CD14-positive monocyte (primary cell): Measurements from ENCODE around the gene CNOT3. TPM values are rescaled to one million over a fixed set of nuclear protein-coding genes. Genes with fewer than 3 reads are reported as not detected.

Source experiments
- DNase-seq, 3 donors: peaks; one replicate each; pipeline ENCODE4 v3.0.0-alpha.2; 2011 to 2022
- H2AFZ ChIP-seq: 2 replicates; pipeline ENCODE4 v1.6.0; 2012; ENCODE audit warnings: mild to moderate bottlenecking, low read depth, low read length, inconsistent platforms; ENCODE audit not compliant: insufficient read depth, poor library complexity, severe bottlenecking
- H3K27ac ChIP-seq, 2 donors: 1 replicate in 1 of 2; 2 replicates in 1 of 2; pipeline ENCODE4 v1.5.1; 2012 to 2013; ENCODE audit warnings: low read length in 2 of 2, control low read depth in 1 of 2, inconsistent platforms in 1 of 2, low read depth in 1 of 2, mild to moderate bottlenecking in 1 of 2
- H3K27me3 ChIP-seq, 2 donors: one replicate each; pipeline versions ENCODE4 v1.6.0 to v1.6.1; 2011 to 2013; ENCODE audit warnings: low read length in 2 of 2; ENCODE audit not compliant: control insufficient read depth in 2 of 2, insufficient read depth in 2 of 2
- H3K36me3 ChIP-seq, 2 donors: replicated peaks in 1 of 2; 1 replicate in 1 of 2; 2 replicates in 1 of 2; pipeline versions ENCODE4 v1.5.1 to v1.6.1; 2012 to 2013; ENCODE audit warnings: low read length in 2 of 2, control low read depth in 1 of 2, inconsistent platforms in 1 of 2, mild to moderate bottlenecking in 1 of 2; ENCODE audit not compliant: insufficient read depth in 2 of 2, control insufficient read depth in 1 of 2
- H3K4me1 ChIP-seq, 2 donors: 1 replicate in 1 of 2; 2 replicates in 1 of 2; pipeline versions ENCODE4 v1.5.1 to v1.6.1; 2012 to 2013; ENCODE audit warnings: low read length in 2 of 2, control low read depth in 1 of 2, inconsistent platforms in 1 of 2, mild to moderate bottlenecking in 1 of 2, moderate library complexity in 1 of 2; ENCODE audit not compliant: insufficient read depth in 2 of 2, control insufficient read depth in 1 of 2
- H3K4me2 ChIP-seq: replicated peaks from 2 replicates; pipeline ENCODE3; 2012; ENCODE audit warnings: low read length, moderate library complexity, mild to moderate bottlenecking; ENCODE audit not compliant: poor library complexity, severe bottlenecking; ENCODE audit errors: extremely low read depth
- H3K4me3 ChIP-seq, 3 experiments: fragments of 200-600 bp in 1 of 3; sonication (generic) in 1 of 3; replicated peaks in 1 of 3; 1 replicate in 2 of 3; 2 replicates in 1 of 3; pipeline ENCODE4 v1.5.1; 2011 to 2013; ENCODE audit warnings: low read length in 3 of 3, mild to moderate bottlenecking in 3 of 3, control low read depth in 2 of 3, low read depth in 2 of 3, inconsistent platforms in 1 of 3, moderate library complexity in 1 of 3
- H3K79me2 ChIP-seq: 2 replicates; pipeline ENCODE4 v1.6.0; 2012; ENCODE audit warnings: mild to moderate bottlenecking, control low read depth, inconsistent platforms, low read length, moderate library complexity; ENCODE audit not compliant: insufficient read depth
- H3K9ac ChIP-seq: 2 replicates; pipeline ENCODE4 v1.6.0; 2017; ENCODE audit warnings: low read length, mild to moderate bottlenecking; ENCODE audit not compliant: insufficient read depth, poor library complexity, severe bottlenecking
- H3K9me3 ChIP-seq, 2 donors: replicated peaks in 1 of 2; 1 replicate in 1 of 2; 2 replicates in 1 of 2; pipeline versions ENCODE4 v1.5.1 to v1.6.1; 2012 to 2013; ENCODE audit warnings: low read length in 2 of 2, control low read depth in 1 of 2; ENCODE audit not compliant: control insufficient read depth in 1 of 2, insufficient read depth in 1 of 2
- H4K20me1 ChIP-seq: 2 replicates; pipeline ENCODE4 v1.6.0; 2012; ENCODE audit warnings: mild to moderate bottlenecking, low read length, control low read depth, moderate library complexity; ENCODE audit not compliant: insufficient read depth
- H3K27ac Mint-ChIP-seq, 7 donors: one replicate each; pipeline ENCODE4 v1.8.0; 2020; ENCODE audit warnings: mild to moderate bottlenecking in 7 of 7, mixed read lengths in 7 of 7, moderate library complexity in 6 of 7, inconsistent platforms in 2 of 7
- H3K27me3 Mint-ChIP-seq, 3 donors: one replicate each; pipeline ENCODE4 v1.8.0; 2021 to 2022; ENCODE audit warnings: low read depth in 3 of 3, mild to moderate bottlenecking in 3 of 3, mixed read lengths in 3 of 3, moderate library complexity in 3 of 3, inconsistent platforms in 1 of 3
- H3K36me3 Mint-ChIP-seq, 2 donors: one replicate each; pipeline ENCODE4 v1.8.0; 2020; ENCODE audit warnings: mixed read lengths in 2 of 2, inconsistent platforms in 1 of 2, mild to moderate bottlenecking in 1 of 2
- H3K4me1 Mint-ChIP-seq: one replicate; pipeline ENCODE4 v1.8.0; 2020; ENCODE audit warnings: mild to moderate bottlenecking, mixed read lengths
- H3K4me3 Mint-ChIP-seq, 2 donors: one replicate each; pipeline ENCODE4 v1.8.0; 2020; ENCODE audit warnings: mild to moderate bottlenecking in 2 of 2, mixed read lengths in 2 of 2, moderate library complexity in 1 of 2
- H3K9me3 Mint-ChIP-seq, 7 donors: one replicate each; pipeline ENCODE4 v1.8.0; 2020 to 2022; ENCODE audit warnings: mixed read lengths in 7 of 7, mild to moderate bottlenecking in 6 of 7, moderate library complexity in 6 of 7, inconsistent platforms in 2 of 7
- WGBS: methylation state at CpG from one replicate; pipeline ENCODE4 v1.1.5; 2013; ENCODE audit warnings: missing lambda C conversion rate; ENCODE audit not compliant: insufficient coverage; 5-methylcytosine and 5-hydroxymethylcytosine counted together
- intact Hi-C, 2 donors: fragments of 100-400 bp; cut with micrococcal nuclease; formaldehyde crosslinking; loops; one replicate each; pipeline versions ENCODE4 v1.15.0 to v1.15.1; 2023
- polyA plus RNA-seq, 3 donors: library from polyadenylated mRNA; depleted of rRNA in 1 of 3; unstranded in 2 of 3; stranded (reverse) in 1 of 3; fragments of 300-500 nt in 2 of 3; fragments of >200 nt in 1 of 3; fragmentation: Illumina TruSeq in 2 of 3; gene quantifications; 1 replicate in 2 of 3; 2 replicates in 1 of 3; pipeline ENCODE4 v1.2.3, GENCODE V29; 2012 to 2021
- TF ChIP-seq, protein P1 (sequence below): fragments of 200-600 bp; IDR thresholded peaks from one replicate; pipeline ENCODE4 v1.8.0; 2022; ENCODE audit warnings: antibody characterized with exemption, mild to moderate bottlenecking

Gene CNOT3
- polyA plus RNA-seq, 3 donors = 3.0 to 22.5 (median 4.2) TPM

- peaks cover 0 to 2% (median 0%) of the 10 kb centered on the region in 3 donors for H3K27me3 Mint-ChIP-seq
- Histone ChIP-seq H3K4me3 (no peak overlapping the region), H3K9ac (no peak overlapping the region), H3K36me3 (peaks cover 91 to 99% of the 10 kb centered on the region in 2 donors), H3K9me3 (no peaks in the 10 kb centered on the region), H3K4me1 (peaks cover under 1 to 2% of the 10 kb centered on the region in 2 donors), H3K27me3 (no peaks in the 10 kb centered on the region), H2AFZ (no peak overlapping the region), H3K4me2 (no peak overlapping the region), H3K27ac (no peak overlapping the region), H4K20me1 (peaks cover 87% of the 10 kb centered on the region), H3K79me2 (peaks cover 21% of the 10 kb centered on the region)
- H3K9me3 Mint-ChIP-seq = no peaks in the 10 kb centered on the region
- TF ChIP-seq, protein P1, sequence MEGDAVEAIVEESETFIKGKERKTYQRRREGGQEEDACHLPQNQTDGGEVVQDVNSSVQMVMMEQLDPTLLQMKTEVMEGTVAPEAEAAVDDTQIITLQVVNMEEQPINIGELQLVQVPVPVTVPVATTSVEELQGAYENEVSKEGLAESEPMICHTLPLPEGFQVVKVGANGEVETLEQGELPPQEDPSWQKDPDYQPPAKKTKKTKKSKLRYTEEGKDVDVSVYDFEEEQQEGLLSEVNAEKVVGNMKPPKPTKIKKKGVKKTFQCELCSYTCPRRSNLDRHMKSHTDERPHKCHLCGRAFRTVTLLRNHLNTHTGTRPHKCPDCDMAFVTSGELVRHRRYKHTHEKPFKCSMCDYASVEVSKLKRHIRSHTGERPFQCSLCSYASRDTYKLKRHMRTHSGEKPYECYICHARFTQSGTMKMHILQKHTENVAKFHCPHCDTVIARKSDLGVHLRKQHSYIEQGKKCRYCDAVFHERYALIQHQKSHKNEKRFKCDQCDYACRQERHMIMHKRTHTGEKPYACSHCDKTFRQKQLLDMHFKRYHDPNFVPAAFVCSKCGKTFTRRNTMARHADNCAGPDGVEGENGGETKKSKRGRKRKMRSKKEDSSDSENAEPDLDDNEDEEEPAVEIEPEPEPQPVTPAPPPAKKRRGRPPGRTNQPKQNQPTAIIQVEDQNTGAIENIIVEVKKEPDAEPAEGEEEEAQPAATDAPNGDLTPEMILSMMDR = no peak
- intact Hi-C loops = no loop called here
- peaks cover 80 to 94% of the 10 kb centered on the region in 2 donors for H3K36me3 Mint-ChIP-seq
- no peak overlapping the region for H3K4me3 Mint-ChIP-seq
- H3K4me1 Mint-ChIP-seq = peaks cover 5% of the 10 kb centered on the region
- no peak for DNase-seq
- peak overlapping the region in 3 of 7 donors; percentile 23 to 56 (median 44) for H3K27ac Mint-ChIP-seq
- WGBS = 99% methylated on average over 9 of the region's 25 CpGs
Observed at GRCh38 chr19:54152878-54153524, 15.4 kb downstream of the CNOT3 start.

GRCh38 chr19:54153731-54154326 lies 16.3 kb downstream of the CNOT3 start:
- intact Hi-C loops = no loop called here
- Histone ChIP-seq H3K27ac (no peak overlapping the region), H3K36me3 (peaks cover 87 to 93% of the 10 kb centered on the region in 2 donors), H3K27me3 (no peaks in the 10 kb centered on the region), H3K9ac (no peak overlapping the region), H4K20me1 (peaks cover 87% of the 10 kb centered on the region), H3K4me3 (no peak overlapping the region), H3K4me1 (peaks cover 9 to 10% of the 10 kb centered on the region in 2 donors), H3K79me2 (peaks cover 29% of the 10 kb centered on the region), H3K4me2 (no peak overlapping the region), H3K9me3 (no peaks in the 10 kb centered on the region), H2AFZ (no peak overlapping the region)
- Mint-ChIP-seq H3K36me3 (peaks cover 79 to 90% of the 10 kb centered on the region in 2 donors), H3K27ac (peak overlapping the region in 3 of 7 donors; percentile 15 to 56 (median 42)), H3K27me3 (peaks cover 0 to 2% (median 0%) of the 10 kb centered on the region in 3 donors), H3K4me3 (no peak overlapping the region), H3K9me3 (no peaks in the 10 kb centered on the region), H3K4me1 (peaks cover 14% of the 10 kb centered on the region)
- TF ChIP-seq, protein P1 = no peak
- no peak for DNase-seq
- 91% methylated on average over 8 of the region's 10 CpGs for WGBS
